HG02943 (cell line): ENCODE results near the gene TBC1D28.
"Not testable (repeated sequence)": the region's sequence is repeated elsewhere in the genome, so short reads cannot be mapped to it uniquely, and the experiment has no call there.

Source experiments
- ATAC-seq: cut with Tn5 transposase; IDR thresholded peaks from one replicate; pipeline ENCODE4 v1.9.1; 2021; ENCODE audit warnings: mild to moderate bottlenecking, low read depth, moderate library complexity; ENCODE audit not compliant: unreplicated experiment

Gene TBC1D28

DNA sequence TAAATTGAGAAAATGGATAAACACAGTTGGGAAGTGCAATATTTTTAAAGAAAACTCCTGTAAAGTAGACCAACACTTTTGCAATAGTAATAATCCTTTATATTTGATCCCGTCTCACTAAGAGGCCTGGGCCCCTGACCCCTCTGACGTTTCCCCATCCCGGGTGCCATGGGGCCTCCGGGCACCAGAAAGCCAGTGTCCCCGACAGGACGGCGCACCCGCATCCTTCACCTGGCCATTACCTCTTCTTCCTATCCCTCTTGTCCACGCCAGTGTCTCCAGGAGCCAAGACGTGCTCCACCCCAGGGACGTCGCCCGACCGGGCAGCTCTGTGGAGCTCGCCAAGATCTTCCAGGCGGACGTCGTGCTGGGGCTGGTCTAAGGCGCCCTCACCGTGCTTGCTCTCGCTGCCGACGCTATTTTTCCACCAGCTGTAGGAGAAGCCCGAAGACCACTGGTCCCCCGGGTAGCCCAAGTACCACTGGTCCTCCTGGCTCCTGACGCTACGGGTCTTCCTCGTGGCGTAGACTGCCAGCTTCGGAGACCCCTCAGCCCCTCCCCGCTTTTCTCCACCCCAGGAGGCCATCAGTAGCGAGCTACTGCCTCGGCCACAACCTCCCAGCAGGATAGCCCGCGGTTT lies 19.2 kb downstream of the TBC1D28 start:
- ATAC-seq: peak; percentile 11

- ATAC-seq: not testable (repeated sequence)
These were observed 26.6 kb downstream of the TBC1D28 start for GRCh38 chr17:18617613-18618012.

GRCh38 chr17:18613016-18613415 lies 31.2 kb downstream of the TBC1D28 start:
- ATAC-seq: not testable (repeated sequence)

DNA sequence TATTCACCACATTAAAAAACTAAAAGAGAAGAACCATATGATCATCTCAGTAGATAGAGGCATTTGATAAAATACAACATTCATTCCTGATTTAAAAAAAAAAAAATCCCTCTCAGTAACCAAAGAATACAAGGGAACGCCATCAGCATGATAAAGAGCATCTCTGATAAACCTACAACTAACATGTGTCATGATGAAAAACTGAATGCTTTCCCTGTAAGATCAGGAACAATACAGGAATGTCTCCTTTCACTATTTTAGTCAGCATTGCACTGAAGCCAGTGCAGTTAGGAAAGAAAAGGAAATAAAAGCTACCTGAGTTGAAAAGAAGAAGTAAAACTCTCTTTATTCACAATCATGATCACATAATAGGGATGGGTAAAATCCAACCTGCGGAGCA lies 51.1 kb downstream of the TBC1D28 start:
- ATAC-seq: not testable (repeated sequence)
